Measurements from ENCODE around the gene BICRA.
"Not testable (repeated sequence)": the region's sequence is repeated elsewhere in the genome, so short reads cannot be mapped to it uniquely, and the experiment has no call there.

Gene BICRA

GRCh38 chr19:47631681-47632446, 22.9 kb downstream of the BICRA start:
- CTCF ChIA-PET, result no interaction called here
- DNase-seq (ENCODE audit: extremely low spot score), result no peak

GRCh38 chr19:47633517-47633916, 24.6 kb downstream of the BICRA start:
- CTCF ChIA-PET, result interaction anchor here (0.6 kb wide), 1 partner anchor 197 kb away, joined by 3 read pairs; no protein-coding TSS in a partner anchor
- no peak for DNase-seq (ENCODE audit: extremely low spot score)
- TF ChIP-seq PKNOX1 (IDR thresholded peaks at IDR 0.05) (no peak), TARDBP (IDR thresholded peaks at IDR 0.05) (no peak), FOXK2 (IDR thresholded peaks at IDR 0.05) (no peak), LEF1 (IDR thresholded peaks at IDR 0.05; ENCODE audit: borderline replicate concordance) (no peak)
- POLR2A ChIA-PET, result no interaction called here

More at GRCh38 chr19:47631681-47632446, 22.9 kb downstream of the BICRA start:
- POLR2A ChIA-PET, result no interaction called here
- TF ChIP-seq FOXA1 (IDR thresholded peaks at IDR 0.05) (no peak), L3MBTL2 (conservative IDR thresholded peaks at IDR 0.05) (no peak), BHLHE40 (IDR thresholded peaks at IDR 0.05; ENCODE audit: borderline replicate concordance) (no peak)

- DNase-seq (ENCODE audit: extremely low spot score), result no peak
Observed at GRCh38 chr19:47633996-47634395, 25.1 kb downstream of the BICRA start.

GRCh38 chr19:47635152-47635754, 26.3 kb downstream of the BICRA start:
- POLR2A ChIA-PET, result interaction anchor here (1.4 kb wide), 1 partner anchor 25 kb away, joined by 4 read pairs; no protein-coding TSS in a partner anchor
- CTCF ChIA-PET, result not testable (repeated sequence)

More at GRCh38 chr19:47633996-47634395, 25.1 kb downstream of the BICRA start:
- ChIA-PET POLR2A (interaction anchor here (1.4 kb wide), 1 partner anchor 23 kb away, joined by 4 read pairs; no protein-coding TSS in a partner anchor), CTCF (interaction anchor here (0.7 kb wide), 1 partner anchor 388 kb away, joined by 3 read pairs; no protein-coding TSS in a partner anchor)
- TF ChIP-seq NFRKB (IDR thresholded peaks at IDR 0.05) (no peak), ARNT (IDR thresholded peaks at IDR 0.05) (no peak), ZNF384 (IDR thresholded peaks at IDR 0.05) (no peak), CTBP1 (IDR thresholded peaks at IDR 0.05; ENCODE audit: borderline replicate concordance) (no peak), SP1 (IDR thresholded peaks at IDR 0.05) (no peak), BHLHE40 (IDR thresholded peaks at IDR 0.05; ENCODE audit: borderline replicate concordance) (no peak), SUZ12 (IDR thresholded peaks at IDR 0.05) (no peak), TARDBP (IDR thresholded peaks at IDR 0.05) (no peak), L3MBTL2 (conservative IDR thresholded peaks at IDR 0.05) (no peak), LEF1 (IDR thresholded peaks at IDR 0.05; ENCODE audit: borderline replicate concordance) (no peak)

GRCh38 chr19:47637550-47637949, 28.6 kb downstream of the BICRA start:
- DNase-seq (ENCODE audit: extremely low spot score), result no peak
- no peak for TF ChIP-seq LEF1 (IDR thresholded peaks at IDR 0.05; ENCODE audit: borderline replicate concordance)
- no peak for TF ChIP-seq BHLHE40 (IDR thresholded peaks at IDR 0.05; ENCODE audit: borderline replicate concordance)
- TF ChIP-seq HDGF (IDR thresholded peaks at IDR 0.05; ENCODE audit: borderline replicate concordance), result no peak
- TF ChIP-seq L3MBTL2 (conservative IDR thresholded peaks at IDR 0.05), result no peak
- TF ChIP-seq CTBP1 (IDR thresholded peaks at IDR 0.05; ENCODE audit: borderline replicate concordance), result no peak
- TF ChIP-seq ARNT (IDR thresholded peaks at IDR 0.05), result no peak
- TF ChIP-seq TARDBP (IDR thresholded peaks at IDR 0.05), result no peak
- no peak for TF ChIP-seq ELF4 (IDR thresholded peaks at IDR 0.05)
- TF ChIP-seq SUZ12 (IDR thresholded peaks at IDR 0.05), result no peak
- no peak for TF ChIP-seq FOXM1 (IDR thresholded peaks at IDR 0.05; ENCODE audit: borderline replicate concordance)
- no peak for TF ChIP-seq PKNOX1 (IDR thresholded peaks at IDR 0.05)
- TF ChIP-seq NFRKB (IDR thresholded peaks at IDR 0.05), result no peak
- no peak for TF ChIP-seq FOXK2 (IDR thresholded peaks at IDR 0.05)
- no peak for TF ChIP-seq ZNF384 (IDR thresholded peaks at IDR 0.05)
- ChIA-PET CTCF (no interaction called here), POLR2A (no interaction called here)

More at GRCh38 chr19:47635152-47635754, 26.3 kb downstream of the BICRA start:
- DNase-seq (ENCODE audit: extremely low spot score), result not testable (repeated sequence)

- no peak for TF ChIP-seq CTBP1 (IDR thresholded peaks at IDR 0.05; ENCODE audit: borderline replicate concordance)
- POLR2A ChIA-PET, result no interaction called here
- DNase-seq (ENCODE audit: extremely low spot score), result no peak
- CTCF ChIA-PET, result no interaction called here
Observed at GRCh38 chr19:47641891-47642485, 33.1 kb downstream of the BICRA start.

GRCh38 chr19:47643281-47643680, 34.3 kb downstream of the BICRA start:
- TF ChIP-seq FOXM1 (IDR thresholded peaks at IDR 0.05; ENCODE audit: borderline replicate concordance), result no peak
- no peak for TF ChIP-seq CTBP1 (IDR thresholded peaks at IDR 0.05; ENCODE audit: borderline replicate concordance)
- no peak for TF ChIP-seq SUZ12 (IDR thresholded peaks at IDR 0.05)
- TF ChIP-seq HDGF (IDR thresholded peaks at IDR 0.05; ENCODE audit: borderline replicate concordance), result no peak
- no peak for TF ChIP-seq TARDBP (IDR thresholded peaks at IDR 0.05)
- no peak for TF ChIP-seq ELF4 (IDR thresholded peaks at IDR 0.05)
- TF ChIP-seq ARNT (IDR thresholded peaks at IDR 0.05), result no peak
- no peak for TF ChIP-seq SP1 (IDR thresholded peaks at IDR 0.05)
- no peak for TF ChIP-seq PKNOX1 (IDR thresholded peaks at IDR 0.05)
- TF ChIP-seq FOXK2 (IDR thresholded peaks at IDR 0.05), result no peak
- TF ChIP-seq FOXA1 (IDR thresholded peaks at IDR 0.05), result no peak
- no peak for TF ChIP-seq LEF1 (IDR thresholded peaks at IDR 0.05; ENCODE audit: borderline replicate concordance)
- no peak for TF ChIP-seq NFRKB (IDR thresholded peaks at IDR 0.05)
- no peak for TF ChIP-seq L3MBTL2 (conservative IDR thresholded peaks at IDR 0.05)
- POLR2A ChIA-PET, result no interaction called here
- CTCF ChIA-PET, result no interaction called here
- DNase-seq (ENCODE audit: extremely low spot score), result no peak
